ENCODE data around the gene PRR19. TPM values are rescaled to one million over a fixed set of nuclear protein-coding genes. Genes with fewer than 3 reads are reported as not detected.

PRR19 gene
- total RNA-seq, 1 experiment from 2014 or later: 1.9 TPM

GRCh38 chr19:42344336-42344893 lies 42.5 kb downstream of the PRR19 start:
- no peak for DNase-seq
- Histone ChIP-seq H3K4me3 (no peak overlapping the region), H3K36me3 (no peaks in the 10 kb centered on the region; the same call in 1 of the 2 replicates), H3K4me1 (no peaks in the 10 kb centered on the region), H3K27ac (no peak overlapping the region), H3K27me3 (no peaks in the 10 kb centered on the region), H3K9me3 (replicated peaks) (no peaks in the 10 kb centered on the region)

- no peaks in the 10 kb centered on the region for H3K27me3 ChIP-seq
- H3K9me3 ChIP-seq (replicated peaks): no peaks in the 10 kb centered on the region
- H3K4me3 ChIP-seq: no peak overlapping the region
- no peaks in the 10 kb centered on the region; the same call in 1 of the 2 replicates for H3K36me3 ChIP-seq
- no peaks in the 10 kb centered on the region for H3K4me1 ChIP-seq
- H3K27ac ChIP-seq: no peak overlapping the region
- no peak for DNase-seq
Measured at GRCh38 chr19:42345191-42345812, 43.4 kb downstream of the PRR19 start.

- H3K27ac ChIP-seq: no peak overlapping the region
- H3K27me3 ChIP-seq: no peaks in the 10 kb centered on the region
- H3K36me3 ChIP-seq: no peaks in the 10 kb centered on the region; the same call in 1 of the 2 replicates
- H3K4me3 ChIP-seq: no peak overlapping the region
- no peaks in the 10 kb centered on the region for H3K9me3 ChIP-seq (replicated peaks)
- no peaks in the 10 kb centered on the region for H3K4me1 ChIP-seq
- DNase-seq: no peak
Measured at GRCh38 chr19:42348211-42348610, 46.3 kb downstream of the PRR19 start.

GRCh38 chr19:42349378-42350107 lies 47.6 kb downstream of the PRR19 start:
- DNase-seq: no peak
- no peak overlapping the region for H3K27ac ChIP-seq
- H3K4me3 ChIP-seq: no peak overlapping the region
- no peaks in the 10 kb centered on the region; the same call in 1 of the 2 replicates for H3K36me3 ChIP-seq
- no peaks in the 10 kb centered on the region for H3K9me3 ChIP-seq (replicated peaks)
- H3K27me3 ChIP-seq: no peaks in the 10 kb centered on the region
- H3K4me1 ChIP-seq: no peaks in the 10 kb centered on the region

GRCh38 chr19:42350417-42350816 lies 48.5 kb downstream of the PRR19 start:
- no peaks in the 10 kb centered on the region for H3K4me1 ChIP-seq
- H3K4me3 ChIP-seq: no peak overlapping the region
- no peaks in the 10 kb centered on the region; the same call in 1 of the 2 replicates for H3K36me3 ChIP-seq
- H3K27me3 ChIP-seq: no peaks in the 10 kb centered on the region
- DNase-seq: no peak
- no peak overlapping the region for H3K27ac ChIP-seq
- H3K9me3 ChIP-seq (replicated peaks): no peaks in the 10 kb centered on the region

GRCh38 chr19:42351079-42351735 lies 49.3 kb downstream of the PRR19 start:
- Histone ChIP-seq H3K9me3 (replicated peaks) (no peaks in the 10 kb centered on the region), H3K36me3 (no peaks in the 10 kb centered on the region), H3K4me3 (no peak overlapping the region), H3K27me3 (no peaks in the 10 kb centered on the region), H3K27ac (no peak overlapping the region), H3K4me1 (no peaks in the 10 kb centered on the region)
- DNase-seq: no peak

GRCh38 chr19:42352301-42353259 lies 50.6 kb downstream of the PRR19 start:
- no peaks in the 10 kb centered on the region for H3K36me3 ChIP-seq
- H3K4me3 ChIP-seq: no peak overlapping the region
- DNase-seq: no peak
- no peaks in the 10 kb centered on the region for H3K27me3 ChIP-seq
- H3K9me3 ChIP-seq (replicated peaks): no peaks in the 10 kb centered on the region
- no peak overlapping the region for H3K27ac ChIP-seq
- no peaks in the 10 kb centered on the region for H3K4me1 ChIP-seq

GRCh38 chr19:42353341-42354015 lies 51.5 kb downstream of the PRR19 start:
- Histone ChIP-seq H3K27ac (no peak overlapping the region), H3K9me3 (replicated peaks) (no peaks in the 10 kb centered on the region), H3K4me1 (no peaks in the 10 kb centered on the region), H3K27me3 (no peaks in the 10 kb centered on the region), H3K36me3 (no peaks in the 10 kb centered on the region), H3K4me3 (no peak overlapping the region)
- no peak for DNase-seq

GRCh38 chr19:42355896-42356295 lies 54.0 kb downstream of the PRR19 start:
- no peaks in the 10 kb centered on the region for H3K36me3 ChIP-seq
- no peaks in the 10 kb centered on the region for H3K9me3 ChIP-seq (replicated peaks)
- H3K4me3 ChIP-seq: no peak overlapping the region
- no peaks in the 10 kb centered on the region for H3K4me1 ChIP-seq
- no peaks in the 10 kb centered on the region for H3K27me3 ChIP-seq
- no peak for DNase-seq
- no peak overlapping the region for H3K27ac ChIP-seq

- Histone ChIP-seq H3K27ac (no peak overlapping the region), H3K4me1 (no peaks in the 10 kb centered on the region), H3K36me3 (no peaks in the 10 kb centered on the region), H3K9me3 (replicated peaks) (no peaks in the 10 kb centered on the region), H3K27me3 (no peaks in the 10 kb centered on the region), H3K4me3 (no peak overlapping the region)
- DNase-seq: no peak
Measured at GRCh38 chr19:42356686-42357085, 54.8 kb downstream of the PRR19 start.

- no peaks in the 10 kb centered on the region for H3K9me3 ChIP-seq (replicated peaks)
- no peak for DNase-seq
- H3K4me3 ChIP-seq: no peak overlapping the region
- H3K4me1 ChIP-seq: no peaks in the 10 kb centered on the region
- H3K27me3 ChIP-seq: no peaks in the 10 kb centered on the region
- no peaks in the 10 kb centered on the region for H3K36me3 ChIP-seq
- no peak overlapping the region for H3K27ac ChIP-seq
Measured at GRCh38 chr19:42357290-42357689, 55.4 kb downstream of the PRR19 start.
